ENCODE results near the gene ERC1. TPM values are rescaled to one million over a fixed set of nuclear protein-coding genes. Genes with fewer than 3 reads are reported as not detected.

Gene ERC1
- total and polyA plus RNA-seq, 2 donors from 2014 or later: 5.1 to 68.3 TPM

GRCh38 chr12:1405619-1406018, 414.6 kb downstream of the ERC1 start:
- H3K9me3 ChIP-seq (ENCODE audit: control insufficient read depth in 2 of 3, insufficient read depth in 1 of 3, low read length in 3 of 3): no peaks in the 10 kb centered on the region

GRCh38 chr12:1410794-1411193, 419.8 kb downstream of the ERC1 start:
- no peak for TF ChIP-seq CTCF (IDR thresholded peaks at IDR 0.05; ENCODE audit: borderline replicate concordance, extremely low read depth, insufficient read depth)
- Histone ChIP-seq H3K27ac (ENCODE audit: low read depth in 2 of 2, low read length in 2 of 2) (no peak overlapping the region), H3K4me1 (ENCODE audit: control insufficient read depth in 2 of 3, insufficient read depth in 2 of 3, low read depth in 1 of 3, low read length in 3 of 3) (no peaks in the 10 kb centered on the region), H3K9ac (ENCODE audit: low read length in 3 of 3) (no peak overlapping the region), H3K9me3 (ENCODE audit: control insufficient read depth in 2 of 3, insufficient read depth in 1 of 3, low read length in 3 of 3) (no peaks in the 10 kb centered on the region), H3K27me3 (ENCODE audit: control insufficient read depth, insufficient read depth, low read length) (no peaks in the 10 kb centered on the region), H3K4me3 (ENCODE audit: low read length in 3 of 3) (no peak overlapping the region), H3K36me3 (ENCODE audit: control insufficient read depth in 2 of 3, insufficient read depth in 3 of 3, low read length in 3 of 3) (no peaks in the 10 kb centered on the region)
- FAIRE-seq (no peak), DNase-seq (no peak)
- intact Hi-C loops (cut with DNase I): no loop called here

More at GRCh38 chr12:1405619-1406018, 414.6 kb downstream of the ERC1 start:
- no peaks in the 10 kb centered on the region for H3K4me1 ChIP-seq (ENCODE audit: control insufficient read depth in 2 of 3, insufficient read depth in 2 of 3, low read depth in 1 of 3, low read length in 3 of 3)
- H3K27me3 ChIP-seq (ENCODE audit: control insufficient read depth, insufficient read depth, low read length): no peaks in the 10 kb centered on the region
- H3K36me3 ChIP-seq (ENCODE audit: control insufficient read depth in 2 of 3, insufficient read depth in 3 of 3, low read length in 3 of 3): no peaks in the 10 kb centered on the region
- no peak overlapping the region for H3K27ac ChIP-seq (ENCODE audit: low read depth in 2 of 2, low read length in 2 of 2)
- no peak for FAIRE-seq
- no peak overlapping the region for H3K9ac ChIP-seq (ENCODE audit: low read length in 3 of 3)
- no peak for TF ChIP-seq CTCF (IDR thresholded peaks at IDR 0.05; ENCODE audit: borderline replicate concordance, extremely low read depth, insufficient read depth)
- no peak overlapping the region for H3K4me3 ChIP-seq (ENCODE audit: low read length in 3 of 3)
- intact Hi-C loops (cut with DNase I): no loop called here
- DNase-seq: no peak

GRCh38 chr12:1413930-1414329, 422.9 kb downstream of the ERC1 start:
- DNase-seq: no peak
- no peak for TF ChIP-seq CTCF (IDR thresholded peaks at IDR 0.05; ENCODE audit: borderline replicate concordance, extremely low read depth, insufficient read depth)
- FAIRE-seq: no peak
- Histone ChIP-seq H3K9me3 (ENCODE audit: control insufficient read depth in 2 of 3, insufficient read depth in 1 of 3, low read length in 3 of 3) (no peaks in the 10 kb centered on the region), H3K4me3 (ENCODE audit: low read length in 3 of 3) (no peak overlapping the region), H3K27me3 (ENCODE audit: control insufficient read depth, insufficient read depth, low read length) (no peaks in the 10 kb centered on the region), H3K36me3 (ENCODE audit: control insufficient read depth in 2 of 3, insufficient read depth in 3 of 3, low read length in 3 of 3) (no peaks in the 10 kb centered on the region), H3K4me1 (ENCODE audit: control insufficient read depth in 2 of 3, insufficient read depth in 2 of 3, low read depth in 1 of 3, low read length in 3 of 3) (no peaks in the 10 kb centered on the region), H3K9ac (ENCODE audit: low read length in 3 of 3) (no peak overlapping the region), H3K27ac (ENCODE audit: low read depth in 2 of 2, low read length in 2 of 2) (no peak overlapping the region)
- intact Hi-C loops (cut with DNase I): no loop called here

- Histone ChIP-seq H3K36me3 (ENCODE audit: control insufficient read depth in 2 of 3, insufficient read depth in 3 of 3, low read length in 3 of 3) (peaks cover 0 to 4% (median 0%) of the 10 kb centered on the region in 3 donors), H3K9ac (ENCODE audit: low read length in 3 of 3) (no peak overlapping the region), H3K4me3 (ENCODE audit: low read length in 3 of 3) (no peak overlapping the region), H3K27me3 (ENCODE audit: control insufficient read depth, insufficient read depth, low read length) (no peaks in the 10 kb centered on the region), H3K4me1 (ENCODE audit: control insufficient read depth in 2 of 3, insufficient read depth in 2 of 3, low read depth in 1 of 3, low read length in 3 of 3) (no peaks in the 10 kb centered on the region), H3K9me3 (ENCODE audit: control insufficient read depth in 2 of 3, insufficient read depth in 1 of 3, low read length in 3 of 3) (peaks cover 0 to 7% (median 5%) of the 10 kb centered on the region in 3 donors), H3K27ac (ENCODE audit: low read depth in 2 of 2, low read length in 2 of 2) (no peak overlapping the region)
- TF ChIP-seq CTCF (IDR thresholded peaks at IDR 0.05; ENCODE audit: borderline replicate concordance, extremely low read depth, insufficient read depth): no peak
- intact Hi-C loops (cut with DNase I): no loop called here
- DNase-seq (no peak), FAIRE-seq (no peak)
Measured at GRCh38 chr12:1418144-1418543, 427.1 kb downstream of the ERC1 start.

Measured in kidney (tissue), 14 donors.